Measurements from ENCODE around the gene THSD4.

Gene THSD4

DNA sequence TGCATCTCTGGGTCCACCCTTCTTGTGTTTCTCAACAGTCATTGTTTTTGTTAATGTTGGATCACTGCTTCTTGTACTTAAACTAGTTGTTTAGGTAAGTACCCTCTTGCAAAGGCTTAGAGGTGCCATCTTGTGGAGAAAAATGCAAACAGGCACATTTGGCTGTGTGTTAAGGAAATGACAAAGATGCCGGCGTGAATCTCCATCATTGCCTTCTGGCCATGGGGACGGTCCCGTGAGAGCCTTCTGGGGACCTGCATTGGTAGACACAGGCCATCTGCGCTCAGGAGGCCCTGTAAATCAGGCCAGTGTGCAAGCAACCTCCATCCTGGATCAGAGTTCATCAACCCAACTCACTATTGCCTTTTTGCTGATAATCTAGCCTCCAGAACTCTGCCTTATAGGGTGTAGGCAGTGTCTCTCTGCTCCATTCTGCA lies 536.5 kb downstream of the THSD4 start:
- TF ChIP-seq, protein P1, sequence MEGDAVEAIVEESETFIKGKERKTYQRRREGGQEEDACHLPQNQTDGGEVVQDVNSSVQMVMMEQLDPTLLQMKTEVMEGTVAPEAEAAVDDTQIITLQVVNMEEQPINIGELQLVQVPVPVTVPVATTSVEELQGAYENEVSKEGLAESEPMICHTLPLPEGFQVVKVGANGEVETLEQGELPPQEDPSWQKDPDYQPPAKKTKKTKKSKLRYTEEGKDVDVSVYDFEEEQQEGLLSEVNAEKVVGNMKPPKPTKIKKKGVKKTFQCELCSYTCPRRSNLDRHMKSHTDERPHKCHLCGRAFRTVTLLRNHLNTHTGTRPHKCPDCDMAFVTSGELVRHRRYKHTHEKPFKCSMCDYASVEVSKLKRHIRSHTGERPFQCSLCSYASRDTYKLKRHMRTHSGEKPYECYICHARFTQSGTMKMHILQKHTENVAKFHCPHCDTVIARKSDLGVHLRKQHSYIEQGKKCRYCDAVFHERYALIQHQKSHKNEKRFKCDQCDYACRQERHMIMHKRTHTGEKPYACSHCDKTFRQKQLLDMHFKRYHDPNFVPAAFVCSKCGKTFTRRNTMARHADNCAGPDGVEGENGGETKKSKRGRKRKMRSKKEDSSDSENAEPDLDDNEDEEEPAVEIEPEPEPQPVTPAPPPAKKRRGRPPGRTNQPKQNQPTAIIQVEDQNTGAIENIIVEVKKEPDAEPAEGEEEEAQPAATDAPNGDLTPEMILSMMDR (IDR thresholded peaks at IDR 0.05; ENCODE audit: low read depth, low read length), result peak; percentile 73
- peak; percentile 82 for DNase-seq (ENCODE audit: low read depth, low spot score)
- in situ Hi-C loops (cut with HindIII; ENCODE audit: low sequenced_read_pairs), result no loop called here
- H3K4me3 ChIP-seq (ENCODE audit: low read depth, low read length), result no peak overlapping the region

DNA sequence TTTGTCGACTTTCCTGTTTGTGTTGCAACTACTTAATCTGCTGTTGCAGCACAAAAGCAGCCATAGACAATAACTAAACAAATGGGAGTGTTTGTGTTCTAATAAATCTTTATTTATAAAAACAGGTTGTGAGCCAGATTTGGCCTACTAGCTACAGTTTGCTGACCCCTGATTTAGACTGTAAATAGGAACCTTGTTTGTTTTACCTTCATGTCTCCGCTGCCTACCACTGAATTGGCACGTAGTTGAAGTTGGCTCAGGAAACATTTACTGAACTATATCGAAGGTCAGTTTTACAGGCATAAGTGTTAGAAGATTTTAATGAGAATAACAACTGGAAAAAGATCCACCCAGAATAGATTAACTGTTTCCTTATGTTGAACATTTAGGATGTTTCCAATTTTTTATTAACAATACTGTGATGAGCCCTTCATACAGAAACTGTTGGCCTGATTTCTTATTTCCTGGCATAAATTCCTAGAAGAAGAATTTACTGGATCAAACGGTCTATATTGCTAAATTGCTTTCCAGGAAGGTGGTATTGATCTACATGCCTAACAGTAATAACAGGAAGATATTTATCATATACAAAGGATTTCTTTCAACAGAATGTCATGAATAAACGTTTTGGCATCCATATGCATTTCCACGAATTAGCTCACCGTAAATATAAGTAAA lies 538.9 kb downstream of the THSD4 start:
- H3K4me3 ChIP-seq (ENCODE audit: low read depth, low read length), result no peak overlapping the region
- DNase-seq (ENCODE audit: low read depth, low spot score), result no peak
- in situ Hi-C loops (cut with HindIII; ENCODE audit: low sequenced_read_pairs), result no loop called here
- TF ChIP-seq, protein P1 (IDR thresholded peaks at IDR 0.05; ENCODE audit: low read depth, low read length), result no peak

DNA sequence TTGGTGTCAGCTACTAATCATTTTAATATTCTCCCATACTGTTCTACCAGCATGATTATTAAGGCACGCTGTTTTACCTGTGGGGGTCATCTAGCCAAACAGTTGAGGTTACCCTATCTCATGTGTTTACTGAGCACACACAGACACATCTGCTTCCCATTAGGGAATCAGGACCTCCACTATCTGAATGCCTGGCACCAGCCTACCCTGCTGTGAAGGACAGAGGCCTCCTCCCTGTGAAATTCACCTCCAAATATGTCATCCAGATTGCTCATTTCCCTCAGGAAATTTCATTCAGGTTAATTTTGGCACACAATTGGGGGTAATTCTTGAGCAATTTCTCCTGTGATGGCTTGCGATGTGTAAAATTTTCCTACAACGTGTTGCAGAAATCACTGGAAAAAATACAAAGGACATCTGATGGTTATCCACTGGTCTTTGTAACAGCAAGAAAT lies 539.5 kb downstream of the THSD4 start:
- H3K4me3 ChIP-seq (ENCODE audit: low read depth, low read length), result no peak overlapping the region
- in situ Hi-C loops (cut with HindIII; ENCODE audit: low sequenced_read_pairs), result no loop called here
- no peak for DNase-seq (ENCODE audit: low read depth, low spot score)
- TF ChIP-seq, protein P1 (IDR thresholded peaks at IDR 0.05; ENCODE audit: low read depth, low read length), result no peak

DNA sequence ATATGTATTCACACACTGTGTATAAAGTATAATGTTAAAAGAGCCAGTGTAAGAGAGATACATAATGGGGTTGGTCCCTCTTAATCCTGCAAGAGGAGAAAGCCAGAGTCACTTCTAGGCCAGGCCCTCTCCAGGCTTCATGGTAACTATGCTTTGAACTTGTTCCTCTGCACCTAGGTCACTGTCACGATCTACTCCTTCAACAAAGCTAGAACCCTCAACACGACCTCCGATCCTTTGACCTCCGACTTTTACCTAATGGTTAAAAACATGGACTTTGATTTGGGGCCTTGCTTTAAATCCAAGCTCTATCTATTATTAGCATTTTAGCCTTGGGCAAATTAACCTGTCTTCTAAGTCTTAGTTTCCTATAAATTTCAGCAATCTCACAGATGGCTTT lies 541.2 kb downstream of the THSD4 start:
- in situ Hi-C loops (cut with HindIII; ENCODE audit: low sequenced_read_pairs), result no loop called here
- TF ChIP-seq, protein P1 (IDR thresholded peaks at IDR 0.05; ENCODE audit: low read depth, low read length), result no peak
- DNase-seq (ENCODE audit: low read depth, low spot score), result no peak
- no peak overlapping the region for H3K4me3 ChIP-seq (ENCODE audit: low read depth, low read length)

DNA sequence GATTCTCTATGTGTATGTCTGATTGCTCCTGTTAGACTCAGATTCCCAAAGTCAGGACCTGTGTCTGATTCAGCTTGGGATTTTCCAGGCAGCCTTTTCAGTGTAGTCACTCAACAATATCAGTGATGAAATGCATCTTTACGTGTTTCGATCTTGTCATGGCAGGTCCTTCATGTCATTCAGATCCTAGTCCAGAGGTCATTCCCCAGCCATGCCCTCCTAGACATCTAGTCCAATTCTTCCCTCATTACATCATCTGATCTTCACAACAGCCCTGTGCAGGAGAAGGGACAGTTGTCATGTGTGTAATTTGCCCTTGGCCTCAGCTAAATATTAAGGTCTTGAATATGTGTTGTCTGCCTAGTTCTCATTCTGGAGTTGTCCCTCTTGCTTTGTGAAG lies 541.9 kb downstream of the THSD4 start:
- TF ChIP-seq, protein P1 (IDR thresholded peaks at IDR 0.05; ENCODE audit: low read depth, low read length), result no peak
- no peak for DNase-seq (ENCODE audit: low read depth, low spot score)
- in situ Hi-C loops (cut with HindIII; ENCODE audit: low sequenced_read_pairs), result no loop called here
- no peak overlapping the region for H3K4me3 ChIP-seq (ENCODE audit: low read depth, low read length)

DNA sequence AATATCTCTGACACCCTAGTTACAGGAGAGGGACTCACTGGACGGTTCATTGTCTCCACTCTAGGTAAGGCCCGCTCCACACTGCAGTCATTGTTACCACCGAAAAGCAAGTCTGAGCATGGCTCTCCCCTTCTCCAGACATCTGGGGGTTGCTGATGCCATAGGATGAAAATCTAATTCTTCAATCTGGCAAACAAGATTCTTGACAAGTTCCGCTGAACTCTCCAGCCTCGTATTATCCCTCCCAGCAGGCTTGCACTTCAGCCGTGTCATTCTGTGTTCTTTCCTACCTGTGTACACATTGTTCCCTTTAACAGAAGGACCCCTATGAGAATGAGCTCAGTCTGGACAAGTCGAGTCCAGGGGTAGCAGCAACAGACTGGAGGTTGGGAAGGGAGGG lies 542.8 kb downstream of the THSD4 start:
- no peak overlapping the region for H3K4me3 ChIP-seq (ENCODE audit: low read depth, low read length)
- TF ChIP-seq, protein P1 (IDR thresholded peaks at IDR 0.05; ENCODE audit: low read depth, low read length), result no peak
- in situ Hi-C loops (cut with HindIII; ENCODE audit: low sequenced_read_pairs), result no loop called here
- DNase-seq (ENCODE audit: low read depth, low spot score), result no peak
